NCI-H2081 (cell line): ENCODE results near the gene ZNF608.

Experiments
- DNase-seq, 2 experiments: peaks; one replicate each; lab custom pipeline; 2025; lab: John Stamatoyannopoulos, UW

The ZNF608 gene

DNA sequence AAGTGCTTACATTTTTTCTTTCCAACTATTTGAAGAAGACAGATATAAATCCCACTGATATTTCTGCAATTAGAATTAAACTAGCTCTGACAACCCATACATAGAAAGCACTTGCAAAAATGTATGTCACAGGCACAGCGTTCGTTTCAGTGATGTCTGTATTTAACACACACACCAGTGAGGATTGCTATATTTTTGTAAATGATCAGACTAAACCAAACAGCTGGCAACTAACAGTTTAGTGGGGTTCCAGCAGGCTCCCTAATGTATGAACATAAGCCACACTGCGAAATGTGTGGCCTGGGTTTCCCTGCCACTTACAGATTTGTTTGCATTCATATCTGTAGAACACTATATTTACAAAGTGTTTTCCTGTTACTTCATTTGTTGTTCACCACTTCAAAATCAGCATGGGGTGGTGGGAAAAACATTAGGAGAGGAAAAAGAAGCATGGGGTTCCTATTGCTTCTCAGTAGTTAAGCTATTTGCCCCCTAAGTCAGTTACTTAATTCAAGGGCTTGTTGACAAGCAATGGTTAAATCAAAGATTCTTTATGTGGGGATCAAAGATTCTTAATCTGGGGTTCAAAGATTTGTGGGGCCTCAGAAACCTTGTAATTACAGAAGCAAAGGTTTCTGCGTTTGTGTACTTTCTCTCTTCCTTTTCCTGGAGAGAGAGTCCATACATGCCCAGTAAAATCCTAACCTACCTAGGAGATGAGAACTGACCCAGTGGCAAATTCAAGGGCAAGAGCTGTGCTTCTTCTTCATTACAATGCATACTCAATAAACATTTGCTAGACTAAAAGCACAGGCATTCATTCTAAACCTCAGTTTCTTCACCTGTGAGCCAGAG is 27.1 kb downstream of the ZNF608 start:
- DNase-seq, result peak in 1 of 2 experiments; percentile 14

DNA sequence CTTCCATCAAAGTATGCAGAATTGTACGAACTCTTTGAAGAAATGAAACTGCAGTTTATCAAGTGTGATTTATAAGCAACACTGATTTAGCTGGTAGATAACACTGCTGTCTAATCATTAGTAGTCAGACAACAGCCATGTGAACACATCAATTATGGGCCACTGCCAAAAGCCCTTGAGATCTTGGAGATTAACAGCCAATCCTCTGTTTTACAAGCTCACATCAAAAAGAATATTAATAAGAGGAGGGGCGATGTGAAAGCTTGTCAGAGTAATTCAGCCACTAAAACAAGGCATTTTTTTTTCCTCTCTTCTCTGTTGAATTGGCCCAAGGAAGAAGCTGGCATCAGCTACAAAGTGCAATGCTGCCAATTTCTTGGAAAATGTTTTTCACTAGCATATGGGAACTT is 28.1 kb downstream of the ZNF608 start:
- peak in 1 of 2 experiments; percentile 52 for DNase-seq

DNA sequence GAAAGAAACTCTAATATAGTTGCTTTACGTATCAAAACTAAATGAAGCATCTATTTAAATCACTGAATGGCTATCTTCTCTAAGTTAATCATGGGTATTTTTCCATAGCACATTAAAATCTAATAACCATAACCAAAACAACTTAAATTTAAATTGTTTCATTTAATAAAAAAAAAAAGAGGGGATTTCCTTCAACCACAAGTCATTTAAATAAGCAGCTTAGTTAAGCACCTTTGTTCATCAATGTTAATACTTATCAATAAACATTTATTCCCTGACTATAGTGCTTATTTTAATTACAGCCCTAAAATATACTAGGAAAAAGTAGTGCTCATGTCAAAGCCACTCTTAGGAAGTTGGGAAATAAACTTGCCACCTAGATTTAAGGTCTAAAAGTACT is 30.3 kb downstream of the ZNF608 start:
- no peak for DNase-seq

DNA sequence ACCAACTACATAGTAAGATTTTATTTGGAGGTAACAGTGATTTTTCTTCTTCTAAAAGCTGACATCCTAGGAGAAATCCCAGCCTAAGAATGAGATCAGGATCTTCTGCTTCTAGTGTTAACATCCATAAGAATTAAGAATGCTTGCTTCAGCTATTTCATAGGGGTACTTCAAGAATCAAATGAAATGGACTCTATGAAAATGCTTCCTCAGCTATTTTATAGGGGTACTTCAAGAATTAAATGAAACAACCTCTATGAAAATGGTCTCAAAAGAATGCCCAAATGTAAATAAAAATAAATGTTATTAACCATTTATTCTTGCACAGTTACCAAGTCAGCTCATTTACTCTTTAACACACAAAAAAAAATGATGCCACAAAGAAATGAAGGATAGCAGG is 31.5 kb downstream of the ZNF608 start:
- no peak for DNase-seq

DNA sequence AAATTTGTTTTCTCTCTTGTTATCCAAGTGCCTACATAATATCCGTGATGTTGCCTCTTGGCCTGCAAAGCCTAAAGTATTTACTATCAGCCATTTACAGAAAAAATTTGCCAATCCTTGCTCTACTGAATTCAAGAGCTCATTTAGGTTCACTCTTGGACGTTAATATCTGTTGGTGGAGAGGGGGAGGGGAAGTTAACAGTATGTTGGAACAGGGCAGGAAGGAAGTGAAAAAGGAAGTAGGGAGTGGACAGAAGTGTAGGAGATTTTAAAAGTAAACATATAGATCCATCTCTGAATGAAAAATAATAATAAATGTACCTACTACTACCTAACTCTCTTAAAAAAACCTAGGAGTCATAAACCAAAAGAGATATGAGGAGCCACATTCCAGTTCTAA is 32.8 kb downstream of the ZNF608 start:
- DNase-seq, result no peak

DNA sequence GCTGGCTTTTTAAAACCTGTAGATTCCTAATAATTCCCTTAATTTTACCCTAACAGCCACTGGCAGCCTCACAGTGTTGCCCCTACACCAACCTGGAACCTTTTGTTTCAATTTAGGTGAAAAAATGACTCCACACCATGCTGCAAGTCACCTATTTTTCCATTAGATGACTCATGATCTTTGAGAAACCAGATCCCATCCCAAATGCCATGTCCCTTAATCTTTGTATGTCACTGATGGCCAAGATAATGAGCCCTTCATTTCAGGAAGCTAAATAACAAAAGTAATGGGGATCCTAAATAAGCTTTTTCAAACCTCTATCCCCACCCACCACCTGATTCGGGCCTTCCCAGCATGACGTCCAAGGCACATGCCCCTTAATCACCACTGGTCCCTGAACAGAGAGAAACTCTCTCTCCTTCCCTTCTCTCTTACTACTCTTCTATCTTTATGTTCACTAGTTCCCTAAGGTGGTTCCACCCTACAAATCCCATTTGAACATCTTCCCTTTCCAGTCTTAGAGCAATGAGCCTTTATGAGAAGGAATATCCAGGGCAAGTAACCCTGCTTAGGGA is 33.6 kb downstream of the ZNF608 start:
- DNase-seq, result no peak

DNA sequence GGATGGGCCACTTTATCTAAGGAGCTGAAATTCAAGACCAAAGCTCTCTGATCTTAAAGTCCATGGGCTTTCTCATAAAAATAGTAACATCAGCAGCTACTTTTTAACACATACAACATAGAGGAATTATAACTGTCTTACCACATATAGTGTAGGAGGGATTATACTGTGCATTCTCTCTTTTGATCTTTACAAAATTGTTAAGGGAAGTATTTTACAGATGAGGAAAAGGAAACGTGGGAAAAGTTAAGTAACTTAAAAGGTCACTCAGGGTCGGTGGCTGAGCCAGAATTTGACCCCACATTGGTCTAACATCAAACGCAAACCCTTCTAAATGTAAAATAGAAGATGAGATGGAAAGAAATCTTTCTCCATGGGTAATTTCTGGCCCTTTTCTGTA is 38.4 kb downstream of the ZNF608 start:
- DNase-seq, result no peak

DNA sequence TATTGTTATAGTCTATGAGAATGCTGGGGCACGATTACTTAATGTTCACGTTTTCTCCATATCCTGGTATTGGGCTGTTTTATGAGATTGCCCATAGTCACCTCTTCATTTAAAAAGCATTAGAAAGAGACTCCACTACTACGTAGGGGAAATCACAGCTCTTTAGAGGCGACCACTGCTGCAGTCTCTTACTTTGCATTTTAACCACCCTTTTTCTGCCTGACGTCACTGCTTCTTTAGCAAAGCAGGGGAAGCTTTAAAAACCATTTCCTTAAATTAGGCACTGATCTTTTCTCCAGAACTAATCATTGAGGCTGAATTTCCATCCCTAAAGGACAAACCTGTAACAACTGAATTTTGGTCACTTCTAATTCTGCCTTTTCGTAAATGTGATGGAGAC is 38.9 kb downstream of the ZNF608 start:
- DNase-seq, result no peak

DNA sequence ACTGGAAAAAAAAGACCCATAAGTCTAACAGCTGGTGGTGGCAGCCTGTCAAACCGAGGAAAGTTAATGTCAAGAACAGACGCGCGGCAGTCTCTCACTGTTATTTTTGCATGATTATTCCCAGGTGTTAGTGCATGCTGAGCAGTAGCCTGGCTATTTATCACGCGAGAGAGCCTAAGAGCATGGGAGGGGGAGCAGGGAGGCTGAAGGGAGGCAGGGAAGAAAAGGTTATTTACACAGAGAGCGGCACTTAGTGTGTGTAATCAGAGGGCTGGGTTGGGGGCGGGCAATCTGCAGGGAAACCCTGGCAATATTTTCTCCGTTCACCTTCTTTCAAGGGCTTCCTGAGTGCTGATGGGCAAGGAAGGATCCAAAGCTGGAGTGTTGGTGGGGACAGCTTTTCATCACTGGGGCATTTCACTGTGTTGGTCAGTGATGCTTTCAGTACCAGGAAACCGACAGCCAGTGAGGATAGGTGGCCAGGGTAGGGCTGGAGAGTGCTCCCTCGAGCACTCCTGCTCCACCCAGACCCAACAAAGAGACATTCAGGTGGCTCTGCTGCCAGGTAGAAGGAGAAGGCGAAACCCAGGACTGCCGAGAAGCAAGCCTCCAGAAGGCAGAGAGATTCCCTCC is 39.6 kb downstream of the ZNF608 start:
- peak; percentile 93 to 96 for DNase-seq

DNA sequence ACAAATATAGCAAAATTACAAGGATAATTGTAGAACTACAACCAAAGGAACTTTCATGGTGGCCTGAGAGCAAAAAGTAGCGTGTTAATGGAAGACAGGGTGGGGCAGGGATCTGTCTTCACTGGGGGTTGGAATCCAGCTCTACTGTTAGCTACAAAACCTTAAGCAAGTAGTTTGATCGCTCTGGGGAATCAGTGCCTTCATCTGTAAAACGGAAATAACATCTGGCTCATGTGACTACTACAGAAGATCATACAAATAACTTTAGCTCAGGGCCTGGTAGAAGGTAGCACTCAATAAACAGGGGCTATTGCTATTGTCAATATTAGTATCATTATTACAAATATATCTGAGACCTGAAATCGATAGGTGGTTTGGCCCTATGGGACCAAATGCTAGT is 40.4 kb downstream of the ZNF608 start:
- no peak for DNase-seq

DNA sequence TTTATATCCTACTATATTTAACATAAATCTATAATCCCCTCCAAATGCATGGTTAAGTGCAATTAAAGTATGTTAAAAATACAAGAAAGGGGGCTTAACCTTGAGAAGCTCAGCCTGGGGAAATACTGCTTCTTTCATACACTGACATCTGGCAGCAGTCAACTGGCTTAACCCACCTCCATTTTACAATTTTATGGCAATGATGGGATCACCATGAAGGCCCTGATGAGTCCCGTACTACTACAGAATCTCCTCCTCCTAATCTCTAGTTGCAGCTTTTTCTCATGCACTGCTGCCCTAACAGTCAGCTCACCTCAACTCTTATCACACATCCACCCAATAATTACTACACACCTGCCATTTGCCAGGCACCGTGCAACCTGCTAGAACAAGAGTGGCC is 40.9 kb downstream of the ZNF608 start:
- DNase-seq, result peak in 1 of 2 experiments; percentile 28

DNA sequence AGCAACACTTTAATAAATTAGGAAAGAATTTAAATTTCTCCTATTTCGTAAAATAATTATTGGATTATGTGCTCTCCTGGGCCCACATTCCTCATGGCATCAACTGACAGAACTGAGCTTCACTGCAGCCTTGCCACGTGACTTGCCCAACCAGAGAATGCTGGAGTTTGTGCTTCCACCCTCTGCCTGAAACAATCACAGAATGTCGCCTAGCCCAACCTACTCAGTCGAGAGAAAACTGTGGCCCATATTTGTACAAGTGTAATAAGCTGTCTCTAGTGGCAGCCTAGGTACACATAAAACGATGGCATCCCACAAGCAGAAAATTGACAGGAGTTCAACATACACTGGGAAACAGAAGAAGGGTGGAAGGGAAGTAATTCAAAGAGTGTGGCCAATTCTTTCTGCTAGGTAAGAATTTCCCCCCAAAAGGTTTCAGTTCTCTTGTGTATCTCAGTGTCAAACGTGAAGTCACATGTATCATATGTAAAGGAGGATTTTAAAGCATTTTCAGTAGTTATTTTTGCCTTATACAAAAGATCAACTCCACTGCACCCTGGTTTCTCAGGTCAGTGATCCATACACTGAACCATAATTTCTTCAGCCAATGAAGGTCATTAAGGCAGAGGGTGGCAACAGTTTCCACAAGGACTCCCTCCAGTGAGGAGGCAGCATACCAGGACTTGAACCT is 41.7 kb downstream of the ZNF608 start:
- DNase-seq, result peak; percentile 34 to 56

DNA sequence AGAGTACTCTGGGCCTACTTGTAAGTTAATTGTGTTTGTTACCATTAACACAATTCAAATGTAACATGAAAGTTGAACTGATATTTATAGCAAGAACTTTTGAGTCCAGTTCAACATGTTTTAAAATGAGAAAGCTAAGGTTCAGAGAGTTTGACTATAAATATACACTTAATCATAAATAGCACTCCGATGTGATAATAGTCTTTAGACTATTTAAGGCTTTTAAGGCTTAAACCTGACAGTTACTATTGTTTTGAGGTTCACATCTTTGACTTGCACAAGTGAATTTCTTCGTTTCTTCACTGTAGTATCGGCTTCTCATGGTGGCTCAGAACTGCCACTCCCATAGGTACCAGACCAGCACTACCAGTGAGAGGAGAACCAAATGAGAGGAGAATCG is 42.4 kb downstream of the ZNF608 start:
- no peak for DNase-seq

DNA sequence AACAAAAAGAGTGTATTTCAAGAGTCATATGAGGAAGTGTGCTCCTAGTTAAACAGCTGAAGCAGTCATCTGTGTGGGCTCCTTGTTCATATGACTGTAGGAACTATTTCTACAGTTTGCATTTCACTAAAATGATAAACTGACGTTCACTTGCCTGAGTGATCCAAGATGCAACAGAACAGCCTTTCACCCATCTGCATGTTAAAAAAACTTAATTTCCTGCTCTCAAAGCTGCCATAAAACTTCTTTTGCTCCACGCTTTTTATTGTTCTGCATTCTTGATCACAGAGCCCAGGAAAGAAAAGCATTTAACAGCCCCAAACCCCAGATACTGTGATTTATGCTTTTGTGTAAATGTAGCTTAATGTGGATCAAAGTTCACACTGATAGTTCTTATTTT is 43.9 kb downstream of the ZNF608 start:
- DNase-seq, result no peak

DNA sequence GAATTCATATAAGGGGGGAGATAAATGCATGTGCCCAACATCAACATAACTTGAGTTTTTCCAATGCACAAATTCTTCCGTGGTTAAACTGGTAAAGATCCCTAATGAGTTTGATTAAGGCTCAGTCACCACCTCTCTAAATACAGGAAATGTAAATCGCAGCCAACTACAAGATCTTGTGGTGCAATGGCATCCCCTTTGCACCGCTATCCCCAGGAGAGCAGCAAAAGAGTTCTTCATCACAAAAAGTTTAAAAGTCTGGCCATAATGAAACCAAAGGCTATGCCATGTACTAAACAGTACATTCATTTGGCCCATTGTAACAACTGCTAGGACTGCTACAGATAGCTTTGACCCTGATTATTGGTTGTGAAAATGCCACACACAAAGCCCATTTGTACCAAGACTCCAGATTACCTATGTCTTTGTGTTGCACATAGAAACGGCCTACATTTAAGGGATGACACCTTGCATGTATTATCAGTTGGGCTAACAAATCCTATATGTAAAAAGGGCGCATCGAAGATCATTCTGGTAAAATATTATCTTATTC is 44.5 kb downstream of the ZNF608 start:
- no peak for DNase-seq

DNA sequence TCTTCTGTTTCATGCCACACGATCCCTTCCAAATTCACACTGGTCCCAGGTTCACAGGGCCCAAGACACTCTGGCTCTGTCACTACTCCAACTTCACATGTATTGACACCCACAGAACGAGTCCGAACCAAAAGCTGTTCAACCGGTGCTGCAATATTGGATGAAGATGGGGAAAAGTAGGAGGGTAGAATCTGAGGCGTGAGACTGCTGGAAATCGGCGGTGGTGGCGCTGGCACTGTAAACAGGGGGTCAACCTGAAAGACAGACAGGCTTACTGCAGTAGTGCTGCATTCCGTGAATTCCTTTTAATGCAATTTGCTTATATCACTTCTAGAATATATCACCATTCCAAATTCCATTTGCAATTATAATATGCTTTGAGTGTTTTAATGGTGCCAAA is 45.4 kb downstream of the ZNF608 start:
- DNase-seq, result no peak

DNA sequence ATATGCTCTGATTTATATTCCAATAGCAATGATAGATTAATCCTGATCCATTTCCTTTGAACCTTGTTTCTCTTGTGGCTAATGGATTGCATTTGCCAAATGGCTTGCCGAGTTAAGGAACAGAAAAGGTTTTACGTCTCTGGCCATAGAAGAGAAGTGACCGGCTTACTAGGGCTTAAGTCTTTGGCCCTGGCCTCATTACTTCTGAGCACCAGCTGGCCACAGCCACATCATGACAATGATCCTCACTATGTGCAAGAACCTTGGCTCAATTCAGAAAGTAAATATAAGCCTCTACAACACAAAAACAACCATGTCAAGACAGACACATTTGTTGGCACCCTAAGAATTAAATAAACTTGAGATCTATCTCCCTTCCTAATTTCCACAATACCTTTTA is 46.1 kb downstream of the ZNF608 start:
- no peak for DNase-seq

DNA sequence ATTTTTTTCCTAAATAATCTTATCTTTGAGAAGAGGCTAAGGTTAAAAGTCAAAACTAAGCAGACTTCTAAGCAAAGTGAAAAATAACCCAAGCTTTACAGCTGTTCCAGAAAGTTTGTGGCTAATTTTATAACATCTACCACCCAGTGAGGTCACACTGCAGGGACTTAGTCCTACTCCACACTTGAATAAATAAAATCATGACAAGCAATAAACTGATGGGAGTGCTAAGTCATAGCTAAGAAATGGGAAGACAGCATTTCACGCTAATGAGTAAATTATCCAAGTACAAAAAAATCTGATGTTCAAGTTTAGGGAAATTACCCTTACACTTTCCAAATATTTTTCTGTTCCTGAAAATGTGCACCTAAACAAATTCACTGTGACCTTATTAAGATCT is 47.7 kb downstream of the ZNF608 start:
- no peak for DNase-seq

DNA sequence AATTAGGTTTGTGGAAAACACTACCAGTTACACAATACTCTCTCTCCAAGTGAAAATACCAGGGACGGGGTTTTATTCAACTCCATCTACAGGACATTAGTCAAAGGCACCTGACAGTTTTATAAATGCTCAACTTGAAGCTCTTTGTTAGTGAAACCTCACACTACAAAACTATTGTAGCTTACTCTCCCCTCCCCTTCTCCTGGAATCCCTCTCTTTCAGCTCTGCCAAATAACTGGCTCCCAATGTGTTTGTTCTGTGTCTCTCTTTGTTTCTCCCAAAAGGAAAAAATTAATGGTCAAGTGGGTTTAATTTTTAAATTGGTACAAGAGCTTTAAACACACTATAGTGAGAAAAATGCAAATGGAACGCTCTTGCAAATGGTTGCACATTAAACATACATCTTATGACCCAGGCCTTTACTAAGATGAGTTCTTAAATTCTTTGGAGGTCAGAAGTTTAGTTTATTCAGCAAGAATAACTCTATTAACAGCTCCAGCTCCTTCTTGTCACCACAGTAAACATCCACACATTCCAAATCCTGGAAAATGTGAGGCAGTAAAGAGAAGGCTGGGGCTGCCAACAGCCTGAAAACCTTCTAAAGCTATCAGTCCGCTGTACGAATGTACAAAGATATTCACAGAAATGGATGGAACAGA is 48.4 kb downstream of the ZNF608 start:
- DNase-seq, result peak; percentile 42 to 57

DNA sequence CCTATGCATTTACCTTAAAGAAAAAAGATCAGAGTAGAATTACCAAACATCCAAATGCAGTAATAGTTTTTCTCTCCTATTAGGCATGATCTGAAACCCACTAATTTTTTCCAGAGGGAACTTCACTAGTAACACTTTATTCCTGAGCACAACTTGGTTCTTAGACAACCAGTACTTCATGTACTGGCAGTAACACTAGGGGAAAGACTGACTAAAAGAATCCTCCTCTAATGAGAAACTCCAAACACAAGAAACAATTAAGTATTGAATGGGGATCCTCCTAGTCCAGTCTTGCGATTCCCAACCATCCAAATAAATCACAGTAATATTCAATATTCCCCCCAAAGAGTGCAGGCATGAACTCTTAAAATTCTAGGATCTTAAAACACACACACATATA is 48.9 kb downstream of the ZNF608 start:
- no peak for DNase-seq

DNA sequence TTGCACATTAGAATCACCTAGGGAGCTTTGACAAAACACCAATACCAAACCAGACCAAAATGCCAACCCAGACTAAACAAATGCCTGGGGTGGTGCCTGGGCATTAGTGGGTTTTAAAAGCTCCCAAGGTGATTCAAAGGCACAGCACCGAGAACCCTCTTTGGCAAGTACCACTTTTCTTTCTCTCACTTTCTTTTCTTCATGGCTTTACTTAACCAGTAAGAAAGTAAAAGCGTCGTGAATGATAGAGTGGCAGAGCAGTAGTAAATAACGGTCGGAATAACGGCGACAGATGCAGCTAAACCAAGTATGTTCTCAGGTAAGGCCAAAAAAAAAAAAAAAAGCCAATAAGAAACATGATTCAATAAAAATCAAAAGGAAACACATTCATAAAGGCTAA is 49.5 kb downstream of the ZNF608 start:
- no peak for DNase-seq
